ENCODE data around the gene ARHGAP24.

ARHGAP24 gene

DNA sequence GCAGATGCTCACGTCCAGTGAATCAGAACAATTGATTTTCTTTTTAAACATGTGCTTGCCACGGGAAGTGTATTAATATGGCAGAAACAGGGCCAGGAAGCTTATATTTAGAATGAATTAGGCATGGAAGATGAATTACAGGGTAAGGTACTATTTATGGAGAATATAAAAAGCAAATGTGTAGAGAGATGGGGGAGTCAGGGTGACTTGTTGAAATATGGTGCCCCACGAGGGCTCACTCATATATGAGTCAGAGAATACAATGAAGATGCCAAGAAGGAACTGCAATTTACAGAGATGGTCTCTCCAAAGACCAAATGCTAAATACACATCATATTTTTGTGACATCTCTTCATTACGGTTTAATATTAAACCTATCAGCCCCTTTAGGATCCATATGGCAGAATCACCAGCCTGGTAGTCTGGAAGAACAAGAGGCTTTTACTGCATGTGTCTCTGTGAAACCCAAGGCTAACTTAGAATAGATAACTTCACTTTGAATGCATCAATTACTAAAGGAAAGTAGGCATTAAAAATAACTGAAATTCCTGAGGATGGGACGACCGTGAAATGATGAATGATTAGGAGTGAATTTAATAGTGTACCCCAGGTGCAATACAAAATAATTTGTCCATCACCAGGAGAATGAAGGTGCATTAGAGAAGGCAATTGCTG lies 385.3 kb downstream of the ARHGAP24 start:
- no peak for TF ChIP-seq YY1 (IDR thresholded peaks at IDR 0.05; ENCODE audit: low read depth)
- TF ChIP-seq TAF1 (IDR thresholded peaks at IDR 0.05; ENCODE audit: low read depth): no peak

- TF ChIP-seq NFIC (IDR thresholded peaks at IDR 0.05): peak; percentile 54
- TF ChIP-seq, protein P1, sequence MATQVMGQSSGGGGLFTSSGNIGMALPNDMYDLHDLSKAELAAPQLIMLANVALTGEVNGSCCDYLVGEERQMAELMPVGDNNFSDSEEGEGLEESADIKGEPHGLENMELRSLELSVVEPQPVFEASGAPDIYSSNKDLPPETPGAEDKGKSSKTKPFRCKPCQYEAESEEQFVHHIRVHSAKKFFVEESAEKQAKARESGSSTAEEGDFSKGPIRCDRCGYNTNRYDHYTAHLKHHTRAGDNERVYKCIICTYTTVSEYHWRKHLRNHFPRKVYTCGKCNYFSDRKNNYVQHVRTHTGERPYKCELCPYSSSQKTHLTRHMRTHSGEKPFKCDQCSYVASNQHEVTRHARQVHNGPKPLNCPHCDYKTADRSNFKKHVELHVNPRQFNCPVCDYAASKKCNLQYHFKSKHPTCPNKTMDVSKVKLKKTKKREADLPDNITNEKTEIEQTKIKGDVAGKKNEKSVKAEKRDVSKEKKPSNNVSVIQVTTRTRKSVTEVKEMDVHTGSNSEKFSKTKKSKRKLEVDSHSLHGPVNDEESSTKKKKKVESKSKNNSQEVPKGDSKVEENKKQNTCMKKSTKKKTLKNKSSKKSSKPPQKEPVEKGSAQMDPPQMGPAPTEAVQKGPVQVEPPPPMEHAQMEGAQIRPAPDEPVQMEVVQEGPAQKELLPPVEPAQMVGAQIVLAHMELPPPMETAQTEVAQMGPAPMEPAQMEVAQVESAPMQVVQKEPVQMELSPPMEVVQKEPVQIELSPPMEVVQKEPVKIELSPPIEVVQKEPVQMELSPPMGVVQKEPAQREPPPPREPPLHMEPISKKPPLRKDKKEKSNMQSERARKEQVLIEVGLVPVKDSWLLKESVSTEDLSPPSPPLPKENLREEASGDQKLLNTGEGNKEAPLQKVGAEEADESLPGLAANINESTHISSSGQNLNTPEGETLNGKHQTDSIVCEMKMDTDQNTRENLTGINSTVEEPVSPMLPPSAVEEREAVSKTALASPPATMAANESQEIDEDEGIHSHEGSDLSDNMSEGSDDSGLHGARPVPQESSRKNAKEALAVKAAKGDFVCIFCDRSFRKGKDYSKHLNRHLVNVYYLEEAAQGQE (IDR thresholded peaks at IDR 0.05; ENCODE audit: low read depth): no peak
- TF ChIP-seq, protein P2, sequence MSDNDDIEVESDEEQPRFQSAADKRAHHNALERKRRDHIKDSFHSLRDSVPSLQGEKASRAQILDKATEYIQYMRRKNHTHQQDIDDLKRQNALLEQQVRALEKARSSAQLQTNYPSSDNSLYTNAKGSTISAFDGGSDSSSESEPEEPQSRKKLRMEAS (IDR thresholded peaks at IDR 0.05): no peak
- no peak for TF ChIP-seq FOXM1 (IDR thresholded peaks at IDR 0.05; ENCODE audit: borderline replicate concordance, low read depth)
- no peak for TF ChIP-seq TAF1 (IDR thresholded peaks at IDR 0.05; ENCODE audit: low read depth)
These were observed 386.3 kb downstream of the ARHGAP24 start for GRCh38 chr4:85861064-85861765.

DNA sequence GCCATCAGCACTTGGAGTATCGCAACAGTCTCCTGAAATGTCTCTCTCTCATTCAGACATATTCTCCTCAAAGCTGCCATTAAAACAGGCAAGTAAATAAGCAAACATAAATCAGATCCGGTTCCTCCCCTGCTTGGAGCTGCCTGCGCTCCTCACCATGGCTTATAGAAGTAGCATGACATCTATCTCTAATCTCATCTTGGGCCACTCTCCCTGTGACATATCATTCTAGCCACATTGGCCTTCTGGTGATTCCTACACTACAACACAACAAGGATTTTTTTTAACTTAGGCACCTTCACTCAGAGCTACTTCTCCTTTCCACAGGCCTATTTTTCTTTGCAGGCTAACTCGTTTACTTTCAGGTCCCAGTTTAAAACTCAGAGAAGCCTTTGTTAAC lies 387.9 kb downstream of the ARHGAP24 start:
- TF ChIP-seq, protein P2 (IDR thresholded peaks at IDR 0.05): no peak
- TF ChIP-seq NFIC (IDR thresholded peaks at IDR 0.05): no peak
- TF ChIP-seq YY1 (IDR thresholded peaks at IDR 0.05; ENCODE audit: low read depth): no peak
- TF ChIP-seq CEBPB (IDR thresholded peaks at IDR 0.05): no peak
- TF ChIP-seq FOXM1 (IDR thresholded peaks at IDR 0.05; ENCODE audit: borderline replicate concordance, low read depth): no peak
- TF ChIP-seq ZBTB7A (IDR thresholded peaks at IDR 0.05; ENCODE audit: low read depth): no peak
- TF ChIP-seq RAD21 (IDR thresholded peaks at IDR 0.05; ENCODE audit: low read depth): no peak
- no peak for TF ChIP-seq EP300 (IDR thresholded peaks at IDR 0.05; ENCODE audit: borderline replicate concordance)
- TF ChIP-seq, protein P1 (IDR thresholded peaks at IDR 0.05; ENCODE audit: low read depth): no peak
- no peak for TF ChIP-seq TCF12 (IDR thresholded peaks at IDR 0.05; ENCODE audit: low read depth)
- TF ChIP-seq TAF1 (IDR thresholded peaks at IDR 0.05; ENCODE audit: low read depth): no peak

GRCh38 chr4:85864259-85865205 lies 389.6 kb downstream of the ARHGAP24 start:
- no peak for TF ChIP-seq EGR1 (IDR thresholded peaks at IDR 0.05)
- TF ChIP-seq CREB1 (IDR thresholded peaks at IDR 0.05; ENCODE audit: low read depth): no peak
- TF ChIP-seq EP300 (IDR thresholded peaks at IDR 0.05; ENCODE audit: borderline replicate concordance): no peak
- no peak for TF ChIP-seq ZBTB7A (IDR thresholded peaks at IDR 0.05; ENCODE audit: low read depth)
- TF ChIP-seq, protein P3, sequence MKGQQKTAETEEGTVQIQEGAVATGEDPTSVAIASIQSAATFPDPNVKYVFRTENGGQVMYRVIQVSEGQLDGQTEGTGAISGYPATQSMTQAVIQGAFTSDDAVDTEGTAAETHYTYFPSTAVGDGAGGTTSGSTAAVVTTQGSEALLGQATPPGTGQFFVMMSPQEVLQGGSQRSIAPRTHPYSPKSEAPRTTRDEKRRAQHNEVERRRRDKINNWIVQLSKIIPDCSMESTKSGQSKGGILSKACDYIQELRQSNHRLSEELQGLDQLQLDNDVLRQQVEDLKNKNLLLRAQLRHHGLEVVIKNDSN (IDR thresholded peaks at IDR 0.05): no peak
- TF ChIP-seq YY1 (IDR thresholded peaks at IDR 0.05; ENCODE audit: low read depth): no peak
- TF ChIP-seq FOXM1 (IDR thresholded peaks at IDR 0.05; ENCODE audit: borderline replicate concordance, low read depth): no peak
- no peak for TF ChIP-seq NFIC (IDR thresholded peaks at IDR 0.05)
- TF ChIP-seq RAD21 (IDR thresholded peaks at IDR 0.05; ENCODE audit: low read depth): no peak
- no peak for TF ChIP-seq TEAD4 (IDR thresholded peaks at IDR 0.05)
- TF ChIP-seq, protein P2 (IDR thresholded peaks at IDR 0.05): no peak
- TF ChIP-seq, protein P1 (IDR thresholded peaks at IDR 0.05; ENCODE audit: low read depth): no peak
- no peak for TF ChIP-seq TAF1 (IDR thresholded peaks at IDR 0.05; ENCODE audit: low read depth)
